GM12872 (cell line): ENCODE results near the gene CMPK2.

Source experiments
- TF ChIP-seq, protein P1 (sequence below): IDR thresholded peaks from 3 replicates; pipeline ENCODE4 v1.5.1; 2011; ENCODE audit warnings: low read depth, mild to moderate bottlenecking, low read length, moderate library complexity; ENCODE audit not compliant: insufficient read depth

The CMPK2 gene

DNA sequence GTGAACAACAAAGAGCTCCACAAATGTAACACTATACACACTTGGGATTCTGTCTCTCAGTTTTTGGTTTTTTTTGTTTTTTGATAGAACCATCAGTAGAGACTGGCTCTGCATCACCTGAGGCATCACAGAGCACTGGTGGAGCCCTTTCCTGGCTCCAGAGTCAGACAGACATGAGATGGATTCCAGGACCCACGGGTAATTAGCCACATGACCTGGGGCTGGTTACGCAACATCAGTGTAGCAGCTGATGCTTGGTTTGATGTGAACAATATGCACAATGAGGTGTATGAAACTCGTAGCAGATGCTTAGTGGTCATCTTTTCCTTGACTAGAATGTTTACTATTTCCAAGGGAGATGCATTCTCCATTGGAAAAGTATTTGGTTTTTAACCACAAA, 40.7 kb downstream of the CMPK2 start:
- TF ChIP-seq, protein P1, sequence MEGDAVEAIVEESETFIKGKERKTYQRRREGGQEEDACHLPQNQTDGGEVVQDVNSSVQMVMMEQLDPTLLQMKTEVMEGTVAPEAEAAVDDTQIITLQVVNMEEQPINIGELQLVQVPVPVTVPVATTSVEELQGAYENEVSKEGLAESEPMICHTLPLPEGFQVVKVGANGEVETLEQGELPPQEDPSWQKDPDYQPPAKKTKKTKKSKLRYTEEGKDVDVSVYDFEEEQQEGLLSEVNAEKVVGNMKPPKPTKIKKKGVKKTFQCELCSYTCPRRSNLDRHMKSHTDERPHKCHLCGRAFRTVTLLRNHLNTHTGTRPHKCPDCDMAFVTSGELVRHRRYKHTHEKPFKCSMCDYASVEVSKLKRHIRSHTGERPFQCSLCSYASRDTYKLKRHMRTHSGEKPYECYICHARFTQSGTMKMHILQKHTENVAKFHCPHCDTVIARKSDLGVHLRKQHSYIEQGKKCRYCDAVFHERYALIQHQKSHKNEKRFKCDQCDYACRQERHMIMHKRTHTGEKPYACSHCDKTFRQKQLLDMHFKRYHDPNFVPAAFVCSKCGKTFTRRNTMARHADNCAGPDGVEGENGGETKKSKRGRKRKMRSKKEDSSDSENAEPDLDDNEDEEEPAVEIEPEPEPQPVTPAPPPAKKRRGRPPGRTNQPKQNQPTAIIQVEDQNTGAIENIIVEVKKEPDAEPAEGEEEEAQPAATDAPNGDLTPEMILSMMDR, result no peak

GRCh38 chr2:6823111-6823510, 42.6 kb downstream of the CMPK2 start:
- TF ChIP-seq, protein P1, result no peak

- TF ChIP-seq, protein P1, result no peak
Observed at GRCh38 chr2:6822406-6822805, 43.3 kb downstream of the CMPK2 start.

- TF ChIP-seq, protein P1, result no peak
Observed at GRCh38 chr2:6820903-6821584, 44.7 kb downstream of the CMPK2 start.

DNA sequence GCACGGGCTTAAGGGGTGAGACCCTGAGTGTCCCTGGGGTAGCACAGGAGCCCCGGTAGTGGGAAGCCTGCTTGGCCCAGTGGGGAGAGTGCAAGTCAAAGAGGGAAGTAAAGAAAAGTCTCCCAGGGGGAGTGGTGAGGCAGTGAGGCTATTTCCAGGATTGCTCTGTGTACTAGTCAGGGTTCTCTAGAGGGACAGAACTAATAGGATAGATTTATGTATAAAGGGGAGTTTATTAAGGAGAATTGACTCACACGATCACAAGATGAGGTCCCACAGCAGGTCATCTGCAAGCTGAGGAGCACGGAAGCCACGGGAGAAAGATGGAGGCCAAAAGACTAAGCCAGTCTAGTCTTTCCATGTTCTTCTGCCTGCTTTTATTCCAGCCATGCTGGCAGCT, 45.5 kb downstream of the CMPK2 start:
- TF ChIP-seq, protein P1, result no peak

GRCh38 chr2:6819668-6820067, 46.0 kb downstream of the CMPK2 start:
- TF ChIP-seq, protein P1, result no peak

- TF ChIP-seq, protein P1, result no peak
Observed at GRCh38 chr2:6818012-6818411, 47.7 kb downstream of the CMPK2 start.

DNA sequence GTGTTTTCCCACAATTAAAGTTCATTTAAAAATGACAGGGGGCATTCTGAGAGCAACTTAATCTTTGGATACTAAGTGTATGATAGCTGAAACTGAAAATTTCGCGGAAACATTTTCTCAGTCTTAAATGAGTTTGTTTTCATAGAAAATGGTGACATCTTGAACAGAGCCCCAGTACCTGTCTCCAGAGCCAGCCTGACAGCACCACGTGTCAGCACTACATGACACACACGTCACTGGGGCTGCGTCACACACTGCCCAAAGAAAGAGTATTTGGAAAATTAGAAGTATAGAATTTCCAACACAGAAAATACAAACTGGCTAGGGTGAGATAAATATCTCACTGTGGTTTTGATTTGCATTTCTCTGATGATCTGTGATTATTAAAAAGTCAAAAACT, 50.8 kb downstream of the CMPK2 start:
- TF ChIP-seq, protein P1, result no peak
